ENCODE measurements around the gene FPR1. TPM values are rescaled to one million over a fixed set of nuclear protein-coding genes. Genes with fewer than 3 reads are reported as not detected.

FPR1 gene
- total RNA-seq, 2 donors from 2014 or later: 4.4 to 22.7 TPM

DNA sequence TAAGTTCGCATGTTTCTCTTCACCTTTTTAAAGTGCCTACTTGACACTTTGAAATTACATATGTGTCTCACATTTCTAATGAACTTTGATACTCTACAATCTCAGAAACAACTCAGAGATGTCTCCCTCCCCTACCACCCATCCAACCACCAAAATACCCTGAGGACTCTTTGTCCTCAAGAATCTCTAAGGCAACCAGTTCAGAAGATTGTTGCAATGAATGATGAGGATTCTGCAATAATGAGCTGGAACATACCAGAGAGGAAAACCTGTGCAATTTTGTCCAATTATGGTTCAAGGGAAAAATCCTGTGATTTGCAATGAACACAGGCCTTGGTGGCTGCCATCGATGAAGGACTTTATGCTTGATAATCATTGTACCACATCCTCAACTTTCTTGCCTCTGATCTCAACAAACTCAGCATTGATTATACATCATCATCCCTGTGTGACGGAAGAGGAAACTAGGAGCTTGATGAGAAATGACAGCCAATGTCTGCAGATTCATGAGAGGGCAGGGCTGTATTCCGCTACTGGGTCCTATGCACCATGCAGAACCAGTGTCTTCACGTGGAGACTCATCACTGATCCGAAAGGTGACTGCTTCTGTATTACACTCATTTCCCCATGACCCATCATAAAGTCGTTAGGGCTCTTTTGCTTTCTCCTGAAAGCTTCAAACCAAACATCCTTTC lies 1.1 kb downstream of the FPR1 start:
- Histone ChIP-seq H3K27me3 (no peaks in the 10 kb centered on the region), H3K27ac (no peak overlapping the region), H3K4me3 (peak overlapping the region; percentile 11 to 21), H3K4me1 (no peaks in the 10 kb centered on the region), H3K36me3 (no peaks in the 10 kb centered on the region), H3K9me3 (no peaks in the 10 kb centered on the region)
- DNase-seq (ENCODE audit: low spot score): no peak
- TF ChIP-seq CTCF (IDR thresholded peaks at IDR 0.05): no peak

- Histone ChIP-seq H3K27ac (no peak overlapping the region), H3K36me3 (no peaks in the 10 kb centered on the region), H3K4me3 (no peak overlapping the region), H3K4me1 (no peaks in the 10 kb centered on the region), H3K9me3 (no peaks in the 10 kb centered on the region), H3K27me3 (no peaks in the 10 kb centered on the region)
- no peak for DNase-seq (ENCODE audit: low spot score)
- TF ChIP-seq CTCF (IDR thresholded peaks at IDR 0.05): no peak
Measured at GRCh38 chr19:51749979-51750378, 1.7 kb downstream of the FPR1 start.

DNA sequence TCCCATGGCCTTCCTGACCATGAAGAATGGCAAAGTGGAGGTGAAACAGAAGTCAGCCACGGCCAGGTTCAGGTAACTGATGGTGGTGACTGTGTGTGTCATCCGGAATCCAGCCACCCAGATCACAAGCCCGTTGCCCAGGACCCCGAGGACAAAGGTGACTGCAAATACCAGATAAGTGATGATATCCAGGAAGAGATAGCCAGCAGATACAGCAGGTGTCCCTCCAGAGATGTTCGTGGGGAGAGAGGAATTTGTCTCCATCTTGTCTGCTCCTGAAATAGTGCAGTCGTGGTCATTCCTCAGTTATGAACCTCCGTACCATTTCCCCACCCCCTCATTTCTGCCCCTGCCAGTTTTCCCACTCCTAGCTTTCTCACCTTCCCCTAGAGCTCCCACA lies 4.9 kb downstream of the FPR1 start:
- DNase-seq (ENCODE audit: low spot score): no peak

GRCh38 chr19:51743405-51743804 lies 8.3 kb downstream of the FPR1 start:
- TF ChIP-seq CTCF (IDR thresholded peaks at IDR 0.05): no peak
- H3K27me3 ChIP-seq: no peaks in the 10 kb centered on the region
- H3K9me3 ChIP-seq: no peaks in the 10 kb centered on the region
- no peak for DNase-seq (ENCODE audit: low spot score)
- H3K4me3 ChIP-seq: no peak overlapping the region
- H3K4me1 ChIP-seq: no peaks in the 10 kb centered on the region
- no peak overlapping the region for H3K27ac ChIP-seq
- no peaks in the 10 kb centered on the region for H3K36me3 ChIP-seq

More for the DNA sequence above, 4.9 kb downstream of the FPR1 start:
- TF ChIP-seq CTCF (IDR thresholded peaks at IDR 0.05): no peak
- H3K36me3 ChIP-seq: no peaks in the 10 kb centered on the region
- H3K4me1 ChIP-seq: no peaks in the 10 kb centered on the region
- no peaks in the 10 kb centered on the region for H3K9me3 ChIP-seq
- H3K27me3 ChIP-seq: no peaks in the 10 kb centered on the region
- no peak overlapping the region for H3K27ac ChIP-seq
- H3K4me3 ChIP-seq: no peak overlapping the region

- Histone ChIP-seq H3K27ac (no peak overlapping the region), H3K4me3 (no peak overlapping the region), H3K9me3 (no peaks in the 10 kb centered on the region), H3K36me3 (no peaks in the 10 kb centered on the region), H3K4me1 (no peaks in the 10 kb centered on the region), H3K27me3 (no peaks in the 10 kb centered on the region)
- no peak for TF ChIP-seq CTCF (IDR thresholded peaks at IDR 0.05)
- DNase-seq (ENCODE audit: low spot score): no peak
Measured at GRCh38 chr19:51742789-51743188, 8.9 kb downstream of the FPR1 start.

- Histone ChIP-seq H3K27ac (no peak overlapping the region), H3K27me3 (no peaks in the 10 kb centered on the region), H3K9me3 (no peaks in the 10 kb centered on the region), H3K4me3 (no peak overlapping the region), H3K4me1 (no peaks in the 10 kb centered on the region), H3K36me3 (no peaks in the 10 kb centered on the region)
- TF ChIP-seq CTCF (IDR thresholded peaks at IDR 0.05): no peak
- DNase-seq (ENCODE audit: low spot score): no peak
Measured at GRCh38 chr19:51740356-51740755, 11.3 kb downstream of the FPR1 start.

Data from right atrium auricular region (tissue), 2 donors.